GM18511 (cell line): ENCODE measurements around the gene ZGPAT.
A peak's percentile ranks its signal among the peaks of the same experiment; 100 is the strongest.
"Not testable (repeated sequence)": the region's sequence is repeated elsewhere in the genome, so short reads cannot be mapped to it uniquely, and the experiment has no call there.

ENCODE experiments used
- ATAC-seq: cut with Tn5 transposase; IDR thresholded peaks from one replicate; pipeline ENCODE4 v1.9.1; 2021; ENCODE audit warnings: mild to moderate bottlenecking, moderate library complexity; ENCODE audit not compliant: unreplicated experiment

The ZGPAT gene

GRCh38 chr20:63702036-63702665 is 5.7 kb upstream of the ZGPAT start:
- no peak for ATAC-seq

- ATAC-seq: no peak
Measured at GRCh38 chr20:63702751-63703470, 4.9 kb upstream of the ZGPAT start.

- ATAC-seq: no peak
Measured at GRCh38 chr20:63703471-63703975, 4.3 kb upstream of the ZGPAT start.

- ATAC-seq: no peak
Measured at GRCh38 chr20:63703976-63704748, 3.7 kb upstream of the ZGPAT start.

- ATAC-seq: no peak
Measured at GRCh38 chr20:63704749-63705117, 3.1 kb upstream of the ZGPAT start.

GRCh38 chr20:63705232-63706026 is 2.4 kb upstream of the ZGPAT start:
- no peak for ATAC-seq

- ATAC-seq: no peak
Measured at GRCh38 chr20:63706027-63706695, 1.7 kb upstream of the ZGPAT start.

- ATAC-seq: peak; percentile 35
Measured at GRCh38 chr20:63706852-63707557, 834 bp upstream of the ZGPAT start.

GRCh38 chr20:63708301-63709148 is 686 bp downstream of the ZGPAT start:
- peak; percentile 11 for ATAC-seq

- ATAC-seq: no peak
Measured at GRCh38 chr20:63709149-63709527, 1.3 kb downstream of the ZGPAT start.

GRCh38 chr20:63711085-63711645 is 3.3 kb downstream of the ZGPAT start:
- no peak for ATAC-seq

GRCh38 chr20:63712191-63712590 is 4.4 kb downstream of the ZGPAT start:
- no peak for ATAC-seq

- ATAC-seq: no peak
Measured at GRCh38 chr20:63714858-63715257, 7.0 kb downstream of the ZGPAT start.

GRCh38 chr20:63718996-63719395 is 11.2 kb downstream of the ZGPAT start:
- ATAC-seq: no peak

GRCh38 chr20:63722967-63723622 is 15.3 kb downstream of the ZGPAT start:
- ATAC-seq: not testable (repeated sequence)

- ATAC-seq: not testable (repeated sequence)
Measured at GRCh38 chr20:63730189-63730733, 22.4 kb downstream of the ZGPAT start.

- no peak for ATAC-seq
Measured at GRCh38 chr20:63731410-63731809, 23.6 kb downstream of the ZGPAT start.
